Heart left ventricle (tissue), 16 donors: ENCODE measurements around the gene WDR73. TPM values are rescaled to one million over a fixed set of nuclear protein-coding genes. Genes with fewer than 3 reads are reported as not detected.

Experiments used
- ATAC-seq, 4 donors: fragments of 200-7000 bp; cut with Tn5 transposase; one replicate each; pipeline ENCODE4 v1.9.1; 2020 to 2022; ENCODE audit warnings: moderate library complexity in 4 of 4, mild to moderate bottlenecking in 3 of 4, moderate number of reproducible peaks in 1 of 4
- DNase-seq, 5 donors: peaks; one replicate each; pipeline ENCODE4 v3.0.0-alpha.2; 2020
- H3K27ac ChIP-seq, 12 donors: fragments of 200-600 bp; sonication (generic) in 4 of 12; one replicate each; pipeline versions ENCODE4 v1.5.0 to v1.8.0; 2016 to 2022; ENCODE audit warnings: mild to moderate bottlenecking in 2 of 12
- H3K27me3 ChIP-seq, 9 donors: fragments of 200-600 bp; sonication (generic) in 2 of 9; one replicate each; pipeline versions ENCODE4 v1.5.1 to v1.8.0; 2016 to 2022; ENCODE audit warnings: mild to moderate bottlenecking in 3 of 9
- H3K36me3 ChIP-seq, 9 donors: fragments of 200-600 bp; sonication (generic) in 2 of 9; one replicate each; pipeline versions ENCODE4 v1.5.0 to v1.8.0; 2018 to 2022; ENCODE audit warnings: mild to moderate bottlenecking in 2 of 9
- H3K4me1 ChIP-seq, 12 donors: fragments of 200-600 bp; sonication (generic) in 4 of 12; one replicate each; pipeline versions ENCODE4 v1.5.0 to v1.8.0; 2016 to 2022; ENCODE audit warnings: mild to moderate bottlenecking in 3 of 12
- H3K4me3 ChIP-seq, 12 donors: fragments of 200-600 bp; sonication (generic) in 4 of 12; one replicate each; pipeline versions ENCODE4 v1.5.0 to v1.8.0; 2017 to 2022; ENCODE audit warnings: mild to moderate bottlenecking in 9 of 12, moderate library complexity in 4 of 12
- H3K9me3 ChIP-seq, 12 donors: fragments of 200-600 bp; sonication (generic) in 4 of 12; one replicate each; pipeline versions ENCODE4 v1.5.0 to v1.8.0; 2016 to 2022; ENCODE audit warnings: mild to moderate bottlenecking in 1 of 12
- CTCF ChIP-seq, 12 donors: fragments of 200-600 bp; sonication (generic) in 4 of 12; IDR thresholded peaks; one replicate each; pipeline versions ENCODE4 v1.5.0 to v1.8.0; 2018 to 2022; ENCODE audit warnings: antibody characterized with exemption in 12 of 12, mild to moderate bottlenecking in 5 of 12
- POLR2A ChIP-seq, 2 donors: fragments of 450-650 bp; IDR thresholded peaks; one replicate each; pipeline ENCODE4 v1.6.1; 2017; ENCODE audit warnings: antibody characterized with exemption in 2 of 2, mild to moderate bottlenecking in 2 of 2, moderate library complexity in 2 of 2
- WGBS, 4 donors: extraction: QIAGEN DNeasy Blood & Tissue Kit in 2 of 4; methylation state at CpG; one replicate each; pipeline versions ENCODE4 v1.1.5 to v1.1.7; 2013 to 2018; 5-methylcytosine and 5-hydroxymethylcytosine counted together
- intact Hi-C, 10 donors: fragments of 100-400 bp; cut with DNase I; formaldehyde crosslinking; loops; one replicate each; pipeline versions ENCODE4 v1.11.1 to v1.14.2; 2022
- polyA plus RNA-seq, 2 donors: library from polyadenylated mRNA; stranded (reverse); fragments of 200-250 nt; gene quantifications; one replicate each; pipeline ENCODE4 v1.2.3, GENCODE V29; 2013
- total RNA-seq, 9 donors: library from RNA; depleted of rRNA in 2 of 9; stranded (reverse); fragments of >200 nt in 2 of 9; fragmentation: NEBNext Ultra II Directional in 3 of 9; extraction: Animal tissue kit (Norgen Biotek cat#: 25700) in 3 of 9; gene quantifications; one replicate each; pipeline versions ENCODE4 v1.1.0 to v1.2.4, GENCODE V29; 2016 to 2023
- donor health status: ischemic (EF 13 %, LVEDD 7.1; RV severe dilation, severe dysfunction).
- donor health status: healthy with polysubstance abuse.
- donor health status: DM: no; HTN: yes; CAD: no.
- donor health status: DM: no; HTN: no; CAD: no.
- donor health status: ischemic (EF 25% LVEDD 6.9; RV normal size, moderate dysfunction).
- donor health status: ischemic (EF 25% LVEDD 5.7; RV mildly dilated, moderate dysfunction).
- donor health status: healthy.
- donor health status: DM: yes; HTN: yes; CAD: no.
- donor health status: ischemic (EF 35%, LVEDD 5.7; RV mildly dilated, moderate dysfunction).
- donor health status: nonischemic (EF 11% LVEDD 7.7; RV severe dilation, severe dysfunction).
- donor health status: DM: yes; HTN: yes; CAD: no.
- donor health status: PGD.
- donor health status: ischemic (EF 29% LVEDD 5.4; RV normal size, mild dysfunction).
- donor health status: nonischemic (EF 23%, LVEDD 6.1; RV moderate dilation, normal function).

WDR73 gene
- total and polyA plus RNA-seq, 11 donors = 8.7 to 22.2 (median 13.9) TPM

GRCh38 chr15:84631706-84632272, 22.3 kb downstream of the WDR73 start:
- H3K27ac ChIP-seq = peak overlapping the region; percentile 54 to 99 (median 98)
- WGBS, 4 donors = 19 to 36% (median 23%) methylated on average over 7 of the region's 7 CpGs
- no peaks in the 10 kb centered on the region for H3K27me3 ChIP-seq
- intact Hi-C loops = loop anchor here in 4 of 10 donors (1.0 to 5.0 kb wide), 6 partner anchors 23 to 34 kb away; partner anchors contain the start of genes WDR73 (in 2 of the 4) and ZSCAN2 (in 1 of the 4)
- no peak for ATAC-seq
- peaks cover 3 to 47% (median 33%) of the 10 kb centered on the region in 12 donors for H3K4me1 ChIP-seq
- no peaks in the 10 kb centered on the region for H3K9me3 ChIP-seq
- peaks cover 0 to 15% (median 9%) of the 10 kb centered on the region in 9 donors for H3K36me3 ChIP-seq
- TF ChIP-seq POLR2A (IDR thresholded peaks at IDR 0.05) = no peak
- TF ChIP-seq CTCF (IDR thresholded peaks at IDR 0.05) = no peak
- H3K4me3 ChIP-seq = peak overlapping the region; percentile 54 to 85 (median 76)
- no peak for DNase-seq

DNA sequence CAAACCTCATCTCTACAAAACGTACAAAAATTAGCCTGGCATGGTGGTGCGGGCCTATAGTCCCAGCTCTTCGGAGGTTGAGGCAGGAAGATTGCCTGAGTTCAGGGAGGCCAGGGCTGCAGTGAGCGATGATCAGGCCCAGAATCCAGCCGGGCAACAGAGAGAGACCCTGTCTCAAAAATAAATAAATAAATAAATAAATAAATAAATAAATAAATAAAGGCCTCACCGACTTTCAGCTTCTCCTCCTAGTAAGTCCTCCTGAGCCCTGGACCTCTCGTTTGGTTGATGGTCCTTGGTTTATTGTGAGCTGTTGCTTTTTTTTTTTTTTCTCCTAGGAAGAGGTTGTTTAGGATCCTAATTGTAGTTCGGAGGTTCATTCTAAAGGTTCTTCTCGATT, 25.1 kb downstream of the WDR73 start:
- no peaks in the 10 kb centered on the region for H3K9me3 ChIP-seq
- ATAC-seq (no peak), DNase-seq (no peak)
- H3K27ac ChIP-seq = no peak overlapping the region
- TF ChIP-seq CTCF (IDR thresholded peaks at IDR 0.05) = no peak
- TF ChIP-seq POLR2A (IDR thresholded peaks at IDR 0.05) = no peak
- intact Hi-C loops = no loop called here
- no peak overlapping the region for H3K4me3 ChIP-seq
- WGBS, 4 donors = 91 to 95% (median 93%) methylated on average over 9 of the region's 9 CpGs
- H3K27me3 ChIP-seq = no peaks in the 10 kb centered on the region
- H3K36me3 ChIP-seq = peaks cover 0 to 6% (median 0%) of the 10 kb centered on the region in 9 donors
- H3K4me1 ChIP-seq = peaks cover 3 to 26% (median 16%) of the 10 kb centered on the region in 12 donors

DNA sequence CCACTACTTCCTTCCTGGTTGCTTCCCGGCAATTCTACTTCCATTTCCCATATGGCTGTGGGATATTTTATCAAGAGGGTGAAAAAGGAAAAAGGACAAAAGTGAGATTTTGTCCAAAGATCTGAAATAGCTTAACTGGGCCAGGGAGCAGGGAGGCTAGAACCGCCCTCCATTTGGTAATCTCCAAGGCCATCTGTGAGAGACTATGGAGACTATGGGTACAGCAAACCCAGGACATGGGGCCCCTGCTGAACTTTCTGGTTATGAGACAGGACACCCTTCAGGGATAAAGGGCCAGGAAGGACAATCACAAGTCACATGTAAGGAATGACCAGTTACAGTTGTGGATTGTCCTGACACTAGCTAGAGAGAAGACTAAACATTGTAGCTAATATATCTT, 29.0 kb downstream of the WDR73 start:
- Histone ChIP-seq H3K9me3 (peaks cover 0 to 23% (median 16%) of the 10 kb centered on the region in 12 donors), H3K27ac (no peak overlapping the region)
- 71 to 94% (median 82%) methylated on average over 2 of the region's 2 CpGs for WGBS, 4 donors

DNA sequence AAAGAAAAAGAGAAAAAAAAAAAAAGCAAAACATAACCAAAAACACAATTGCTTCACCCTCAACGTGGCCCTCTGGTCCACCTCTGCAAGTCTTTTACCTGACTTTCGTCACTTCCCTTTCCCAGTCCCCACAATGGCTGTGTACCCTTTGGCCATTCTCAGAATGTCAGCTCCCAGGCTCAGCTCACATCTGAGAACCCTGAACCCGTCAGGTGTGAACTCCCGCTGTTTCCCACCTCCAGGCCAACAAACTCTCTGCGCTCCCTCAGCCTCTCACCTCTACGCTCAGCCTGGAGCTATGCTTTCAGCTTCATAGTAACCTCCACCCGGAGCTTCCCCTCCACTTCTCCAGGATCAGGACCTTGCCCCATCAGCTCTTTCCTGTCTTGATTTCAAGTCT, 29.7 kb downstream of the WDR73 start:
- no peak for DNase-seq
- H3K27me3 ChIP-seq = no peaks in the 10 kb centered on the region
- intact Hi-C loops = no loop called here
- WGBS, 4 donors = 81 to 91% (median 89%) methylated on average over 6 to 7 of the region's 7 CpGs
- peaks cover 7 to 32% (median 24%) of the 10 kb centered on the region in 9 donors for H3K36me3 ChIP-seq
- H3K4me3 ChIP-seq = no peak overlapping the region
- H3K4me1 ChIP-seq = no peaks in the 10 kb centered on the region
- TF ChIP-seq CTCF (IDR thresholded peaks at IDR 0.05) (no peak), POLR2A (IDR thresholded peaks at IDR 0.05) (no peak)
- peaks cover 0 to 23% (median 16%) of the 10 kb centered on the region in 12 donors for H3K9me3 ChIP-seq
- ATAC-seq = no peak
- no peak overlapping the region for H3K27ac ChIP-seq

More for the DNA sequence above, 29.0 kb downstream of the WDR73 start:
- DNase-seq = no peak
- intact Hi-C loops = no loop called here
- no peak overlapping the region for H3K4me3 ChIP-seq
- H3K27me3 ChIP-seq = no peaks in the 10 kb centered on the region
- TF ChIP-seq POLR2A (IDR thresholded peaks at IDR 0.05) = no peak
- TF ChIP-seq CTCF (IDR thresholded peaks at IDR 0.05) = no peak
- no peak for ATAC-seq
- peaks cover 7 to 32% (median 24%) of the 10 kb centered on the region in 9 donors for H3K36me3 ChIP-seq
- peaks cover 0 to 3% (median 0%) of the 10 kb centered on the region in 12 donors for H3K4me1 ChIP-seq
